Central memory CD4-positive, alpha-beta T cell (primary cell): Measurements from ENCODE around the gene STARD4.

Source experiments
- DNase-seq: peaks from one replicate; pipeline ENCODE4 v3.0.0; 2022
- total RNA-seq, 3 experiments: gene quantifications; one replicate each; lab custom pipeline; 2026; lab: John Stamatoyannopoulos, UW

STARD4 gene, protein sequence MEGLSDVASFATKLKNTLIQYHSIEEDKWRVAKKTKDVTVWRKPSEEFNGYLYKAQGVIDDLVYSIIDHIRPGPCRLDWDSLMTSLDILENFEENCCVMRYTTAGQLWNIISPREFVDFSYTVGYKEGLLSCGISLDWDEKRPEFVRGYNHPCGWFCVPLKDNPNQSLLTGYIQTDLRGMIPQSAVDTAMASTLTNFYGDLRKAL
- total RNA-seq, result 46.3 to 77.4 (median 49.8) reads per million in 3 experiments

GRCh38 chr5:111512375-111513130 is at the start of gene STARD4:
Gene STARD4 (minus strand): TSS chr5:111512535. CDS start chr5:111507433, 5,102 bp downstream.
- peak; percentile 93 for DNase-seq

DNA sequence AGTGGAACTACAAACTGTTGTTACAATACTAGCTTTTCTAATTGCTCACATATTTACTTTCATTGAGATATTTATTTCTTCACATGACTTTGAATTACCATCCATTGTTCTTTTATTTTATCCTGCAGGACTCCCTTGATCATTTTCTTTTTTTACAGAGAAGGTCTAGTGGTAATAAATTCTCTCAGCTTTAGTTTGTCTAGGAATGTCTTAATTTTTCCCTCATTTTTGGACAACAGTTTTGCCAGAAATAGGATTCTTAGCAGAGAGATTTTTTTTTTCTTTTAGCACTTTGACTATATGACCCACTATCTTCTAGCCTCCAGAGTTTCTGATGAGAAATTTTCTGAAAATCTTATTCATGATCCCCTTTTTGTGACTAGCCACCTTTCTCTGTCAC is 47.3 kb upstream of the STARD4 start:
- DNase-seq, result no peak

- no peak for DNase-seq
These were observed 45.4 kb upstream of the STARD4 start for GRCh38 chr5:111557686-111558085.

GRCh38 chr5:111557111-111557510 is 44.8 kb upstream of the STARD4 start:
- no peak for DNase-seq

DNA sequence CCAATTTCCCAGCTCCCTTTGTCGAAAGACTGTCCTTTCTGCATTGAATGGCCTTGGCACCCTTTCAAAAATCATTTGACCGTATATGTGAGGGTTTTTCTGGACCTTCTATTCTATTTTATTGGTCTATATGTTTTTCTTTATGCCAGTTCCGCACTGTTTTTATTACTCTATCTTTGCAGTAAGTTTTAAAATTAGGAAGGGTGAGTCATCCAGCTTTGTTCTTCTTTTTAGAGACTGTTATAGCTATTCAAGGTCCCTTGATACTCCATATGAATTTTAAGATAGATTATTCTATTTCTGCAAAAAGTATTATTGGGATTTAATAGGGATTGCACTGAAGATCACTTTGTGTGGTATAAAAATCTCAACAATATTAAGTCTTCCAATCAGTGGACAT is 44.2 kb upstream of the STARD4 start:
- no peak for DNase-seq

GRCh38 chr5:111555760-111556159 is 43.4 kb upstream of the STARD4 start:
- DNase-seq, result no peak

GRCh38 chr5:111553868-111554267 is 41.5 kb upstream of the STARD4 start:
- no peak for DNase-seq

DNA sequence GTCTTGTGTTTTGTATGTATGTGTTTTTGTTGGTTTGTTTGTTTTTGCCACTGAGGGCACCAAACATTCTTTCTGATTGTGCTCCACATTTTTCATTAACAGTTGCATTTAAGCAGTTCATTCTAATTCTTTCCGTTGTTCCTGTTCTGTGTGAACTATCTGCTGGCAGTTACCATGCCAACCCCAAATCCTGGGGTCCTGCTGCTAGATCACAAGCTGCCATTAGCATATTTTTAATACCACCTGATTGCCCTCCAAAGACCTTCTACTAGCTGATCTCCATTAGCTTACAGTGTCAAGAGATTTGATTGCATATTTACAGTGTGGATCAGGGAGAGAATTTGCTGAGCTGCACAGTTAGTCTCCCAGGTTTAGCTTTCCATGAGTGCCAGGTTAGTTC is 40.6 kb upstream of the STARD4 start:
- DNase-seq, result no peak

- DNase-seq, result no peak
These were observed 40.2 kb upstream of the STARD4 start for GRCh38 chr5:111552492-111552891.

GRCh38 chr5:111551569-111552275 is 39.4 kb upstream of the STARD4 start:
- no peak for DNase-seq

- DNase-seq, result no peak
These were observed 38.8 kb upstream of the STARD4 start for GRCh38 chr5:111551161-111551560.

- peak; percentile 63 for DNase-seq
These were observed 38.1 kb upstream of the STARD4 start for GRCh38 chr5:111550282-111551020.

DNA sequence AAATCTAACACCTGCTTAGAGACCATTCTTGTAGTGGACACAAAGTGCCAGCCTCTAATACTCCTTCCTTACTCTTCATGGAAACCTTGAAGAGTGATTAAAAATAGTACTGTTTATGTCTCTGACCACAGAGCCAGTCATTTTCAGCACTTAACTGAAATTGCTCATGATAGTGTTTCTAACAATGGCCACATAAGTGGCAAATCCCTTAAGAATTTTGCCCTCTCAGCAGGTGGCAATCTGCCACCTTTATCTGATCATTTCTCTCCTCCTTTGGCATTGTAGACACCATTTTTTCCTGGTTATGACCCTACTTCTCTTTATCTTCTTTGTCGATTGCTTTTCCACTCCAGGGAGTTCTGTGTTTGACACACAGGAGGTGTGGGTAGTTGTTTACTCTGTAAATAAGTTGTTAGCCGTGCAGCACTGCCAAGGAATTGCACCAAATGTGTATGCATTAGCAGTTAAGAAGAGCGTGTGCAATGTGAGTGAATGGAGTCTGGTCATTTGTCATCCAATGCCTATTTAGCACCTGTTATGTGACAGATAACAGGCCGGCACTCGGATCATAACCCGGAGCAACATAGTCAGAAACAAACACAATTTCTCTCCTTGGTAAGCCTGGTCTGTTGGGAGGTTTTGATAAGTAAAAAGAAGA is 36.8 kb upstream of the STARD4 start:
- DNase-seq, result no peak

DNA sequence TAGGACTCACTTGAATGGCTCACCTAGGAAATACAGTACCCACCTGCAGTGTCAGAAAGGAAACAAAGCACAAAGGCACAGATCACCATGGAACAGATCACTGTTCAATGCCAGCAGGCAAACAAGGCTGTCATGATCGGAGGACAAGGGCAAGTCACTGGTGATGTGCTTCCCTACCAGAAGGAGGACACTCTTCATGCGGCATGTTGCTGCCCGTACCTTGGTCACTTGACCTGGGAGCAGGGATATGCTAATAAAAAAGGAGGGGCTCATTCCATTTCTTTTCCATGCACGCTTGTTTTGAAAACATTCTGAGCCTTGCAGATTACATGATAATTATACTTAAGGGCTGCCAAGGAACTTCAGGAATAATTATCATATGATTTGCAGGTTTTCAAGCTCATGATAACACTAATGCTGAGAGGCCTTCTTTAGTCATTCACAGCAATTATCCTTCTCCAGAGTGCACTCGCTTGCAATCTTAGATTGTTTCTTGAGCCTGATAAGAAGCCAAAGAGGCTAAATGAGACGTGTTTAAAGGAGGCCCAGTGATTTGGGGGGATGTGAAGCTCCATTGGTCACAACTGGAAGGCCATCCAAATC is 36.1 kb upstream of the STARD4 start:
- DNase-seq, result no peak

GRCh38 chr5:111545031-111545430 is 32.7 kb upstream of the STARD4 start:
- DNase-seq, result no peak

GRCh38 chr5:111537141-111538024 is 25.0 kb upstream of the STARD4 start:
- DNase-seq, result no peak

GRCh38 chr5:111535879-111536549 is 23.7 kb upstream of the STARD4 start:
- no peak for DNase-seq

- no peak for DNase-seq
These were observed 20.7 kb upstream of the STARD4 start for GRCh38 chr5:111532886-111533582.

GRCh38 chr5:111530298-111530740 is 18.0 kb upstream of the STARD4 start:
- DNase-seq, result peak; percentile 93

- no peak for DNase-seq
These were observed 15.7 kb upstream of the STARD4 start for GRCh38 chr5:111528056-111528455.
